ENCODE results near the gene PRCC. TPM values are rescaled to one million over a fixed set of nuclear protein-coding genes. Genes with fewer than 3 reads are reported as not detected.
A peak's percentile ranks its signal among the peaks of the same experiment; 100 is the strongest.

PRCC gene
- total RNA-seq, 2 donors from 2014 or later: 44.5 to 72.1 TPM

DNA sequence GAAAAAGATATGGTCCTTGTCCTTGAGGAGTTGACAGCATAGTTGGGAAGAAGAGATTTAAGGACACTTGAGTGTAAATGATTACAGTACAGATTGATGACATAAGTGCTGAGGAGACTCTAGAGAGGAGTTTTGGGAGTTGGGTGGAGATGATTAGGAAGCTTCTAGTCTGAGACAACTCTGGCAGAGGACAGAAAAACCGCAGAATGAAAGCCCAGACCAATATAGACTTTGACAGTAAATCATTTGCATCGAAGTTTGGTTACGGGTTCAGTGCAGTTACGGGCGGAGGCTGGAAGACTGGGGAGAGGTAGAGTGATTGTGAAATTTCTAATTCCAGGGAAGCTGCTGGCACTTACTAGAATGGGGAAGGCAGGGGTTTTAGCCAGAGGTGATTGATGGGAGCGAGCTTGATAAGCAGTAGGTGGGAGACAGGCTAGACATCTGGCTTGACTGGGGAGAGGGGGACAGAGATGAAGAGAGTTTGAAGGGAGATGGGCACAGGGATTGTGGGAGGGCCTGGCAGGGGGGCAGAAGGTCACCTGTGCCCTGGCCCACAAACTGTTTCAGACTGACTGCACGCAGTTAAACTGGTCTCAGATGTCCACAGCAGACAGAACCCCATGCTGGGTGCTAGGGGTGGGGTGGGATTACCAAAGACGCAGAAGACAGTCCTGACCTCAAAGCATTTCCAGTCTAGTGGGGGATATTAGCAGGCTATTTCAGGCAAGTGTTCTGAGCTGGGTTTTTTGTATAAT is 29.2 kb downstream of the PRCC start:
- Mint-ChIP-seq H3K9me3 (no peaks in the 10 kb centered on the region), H3K36me3 (peaks cover 10 to 19% of the 10 kb centered on the region in 2 donors), H3K27ac (no peak overlapping the region)
- ATAC-seq: no peak
- DNase-seq (ENCODE audit: low spot score in 2 of 2): no peak

DNA sequence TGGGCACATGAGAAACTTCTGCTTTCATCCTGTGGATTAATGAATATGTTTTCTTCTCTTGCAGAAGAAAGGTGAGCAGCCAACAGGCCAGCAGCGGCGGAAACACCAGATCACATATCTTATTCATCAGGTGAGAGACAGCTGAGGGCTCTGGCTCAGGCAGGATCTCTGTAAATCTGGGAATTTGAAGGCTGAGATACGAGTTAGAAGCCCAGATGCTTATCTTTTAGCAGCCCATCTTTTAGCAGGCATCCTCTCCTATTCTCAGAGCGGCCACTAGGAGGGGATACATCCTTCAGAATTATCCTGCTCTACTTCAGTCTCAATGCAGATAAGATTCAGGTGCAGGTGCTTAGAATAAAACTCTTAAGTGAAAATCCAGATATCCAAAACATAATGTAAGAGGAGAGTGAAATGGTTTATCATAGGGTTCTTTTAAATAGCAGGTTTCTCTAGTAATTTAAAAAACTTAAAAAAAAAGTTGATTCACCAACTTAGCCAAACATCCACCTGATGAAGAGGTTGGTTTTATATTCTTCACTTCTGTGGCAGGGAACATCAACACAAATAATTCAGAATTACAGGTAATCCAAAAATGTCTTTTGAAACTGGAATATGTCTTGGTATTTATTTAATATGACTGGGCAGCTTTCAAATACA is 30.0 kb downstream of the PRCC start:
- Mint-ChIP-seq H3K27ac (no peak overlapping the region), H3K9me3 (no peaks in the 10 kb centered on the region), H3K36me3 (peaks cover 10 to 19% of the 10 kb centered on the region in 2 donors)
- DNase-seq (ENCODE audit: low spot score in 2 of 2) (peak in 1 of 2 donors; percentile 62), ATAC-seq (peak; percentile 60 to 74)

DNA sequence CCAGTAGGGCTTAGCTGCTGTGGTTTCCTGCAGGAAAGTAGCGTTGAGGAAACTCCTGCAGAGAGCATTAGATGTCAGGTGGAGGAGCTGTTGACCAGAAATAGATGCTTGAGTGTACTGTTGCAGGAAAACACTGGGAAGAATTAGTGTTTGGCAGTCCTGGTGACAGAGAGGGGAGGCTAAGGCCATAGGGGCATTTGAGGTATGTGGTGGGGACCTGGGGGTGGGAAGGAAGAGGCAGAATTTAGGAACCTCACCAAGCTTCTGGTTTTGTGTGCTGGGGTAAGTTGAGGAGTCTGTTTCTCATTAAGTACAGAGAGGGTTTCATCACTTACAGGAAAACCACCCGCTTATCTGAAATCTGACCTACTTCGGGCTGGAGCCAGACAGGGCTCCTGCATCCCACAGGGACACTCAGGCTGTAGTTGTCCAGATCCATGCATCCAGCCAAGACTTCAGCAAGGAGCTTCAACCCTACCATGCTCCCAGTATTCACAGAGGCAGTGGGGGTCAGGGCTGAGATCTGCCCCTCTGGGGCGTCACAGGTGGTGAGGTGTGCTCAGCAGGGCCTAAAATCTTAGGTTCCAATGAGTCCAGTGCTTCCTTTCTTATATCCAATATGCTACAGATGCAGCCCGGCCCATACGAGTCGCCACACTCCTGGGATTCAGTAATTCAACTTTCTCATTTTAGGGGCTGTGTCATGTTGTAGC is 34.2 kb downstream of the PRCC start:
- ATAC-seq (peak in 1 of 2 donors; percentile 11), DNase-seq (ENCODE audit: low spot score in 2 of 2) (no peak)
- Mint-ChIP-seq H3K9me3 (no peaks in the 10 kb centered on the region), H3K36me3 (peaks cover 1 to 2% of the 10 kb centered on the region in 2 donors), H3K27ac (peak overlapping the region; percentile 77 to 80)

DNA sequence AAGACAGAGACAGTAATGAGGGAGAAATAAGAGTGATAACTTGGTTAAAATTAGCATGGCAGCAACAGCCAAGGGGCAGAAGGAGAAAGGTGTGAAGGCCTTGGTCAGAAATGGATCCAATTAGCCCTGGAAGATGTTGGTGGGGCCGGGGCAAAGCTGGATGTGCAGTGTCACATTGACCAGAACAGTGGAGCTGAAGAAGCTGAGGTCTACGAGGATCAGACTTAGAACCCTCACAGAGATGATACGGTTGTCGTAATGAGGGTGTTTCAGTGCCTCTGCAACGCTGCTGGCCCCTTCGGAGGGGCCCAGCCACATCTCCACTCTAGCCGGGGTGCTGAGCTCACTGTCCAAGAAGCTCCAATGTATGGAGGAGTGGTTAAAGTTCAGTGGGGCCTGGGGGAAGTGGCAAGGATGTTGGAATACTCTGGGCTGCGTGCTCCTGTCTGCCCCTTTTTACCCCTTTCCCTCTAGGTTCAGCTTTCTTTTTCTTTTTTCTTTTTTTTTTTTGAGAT is 35.1 kb downstream of the PRCC start:
- DNase-seq (ENCODE audit: low spot score in 2 of 2): no peak
- ATAC-seq: no peak

DNA sequence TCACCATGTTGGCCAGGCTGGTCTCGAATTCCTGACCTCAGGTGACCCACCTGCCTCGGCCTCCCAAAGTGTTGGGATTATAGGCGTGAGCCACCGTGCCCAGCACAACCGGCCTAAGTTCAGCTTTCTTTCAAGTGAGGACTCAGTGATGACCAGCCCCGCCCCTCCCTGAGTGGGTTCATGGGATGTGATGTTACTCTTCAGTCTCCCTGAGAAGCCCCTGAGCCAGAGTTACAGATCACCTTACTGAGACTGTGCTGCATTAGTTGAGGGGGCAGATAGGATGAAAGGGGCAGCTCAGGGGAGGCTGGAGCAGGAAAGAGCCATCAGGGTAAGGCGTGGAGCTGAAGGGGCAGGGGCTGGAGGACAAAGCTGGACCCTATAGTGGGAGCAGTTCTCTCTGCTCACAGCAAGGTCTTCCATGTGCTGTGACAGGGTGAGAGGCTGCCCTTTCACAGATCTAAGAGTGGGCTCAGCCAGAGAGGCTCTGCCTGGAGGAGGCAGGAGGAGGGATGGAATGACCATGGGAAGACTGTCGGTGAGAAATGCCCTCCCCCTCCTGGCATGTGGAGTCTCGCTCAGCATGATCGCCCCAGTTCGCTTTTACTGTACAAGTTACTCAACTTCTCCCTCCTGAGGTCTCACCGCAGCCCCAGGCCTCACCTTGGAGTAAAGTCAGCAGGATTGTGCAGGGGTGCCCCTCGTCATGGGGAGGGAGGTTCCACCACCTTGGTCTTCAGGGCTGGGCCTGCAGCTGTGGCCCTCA is 35.9 kb downstream of the PRCC start:
- ATAC-seq (no peak), DNase-seq (ENCODE audit: low spot score in 2 of 2) (no peak)
- peak overlapping the region; percentile 75 to 80 for H3K27ac Mint-ChIP-seq
- H3K9me3 Mint-ChIP-seq: no peaks in the 10 kb centered on the region
- peaks cover 15 to 17% of the 10 kb centered on the region in 2 donors for H3K36me3 Mint-ChIP-seq

More for the DNA sequence above, 35.1 kb downstream of the PRCC start:
- peaks cover 9 to 10% of the 10 kb centered on the region in 2 donors for H3K36me3 Mint-ChIP-seq
- H3K27ac Mint-ChIP-seq: peak overlapping the region; percentile 2 to 80
- no peaks in the 10 kb centered on the region for H3K9me3 Mint-ChIP-seq

DNA sequence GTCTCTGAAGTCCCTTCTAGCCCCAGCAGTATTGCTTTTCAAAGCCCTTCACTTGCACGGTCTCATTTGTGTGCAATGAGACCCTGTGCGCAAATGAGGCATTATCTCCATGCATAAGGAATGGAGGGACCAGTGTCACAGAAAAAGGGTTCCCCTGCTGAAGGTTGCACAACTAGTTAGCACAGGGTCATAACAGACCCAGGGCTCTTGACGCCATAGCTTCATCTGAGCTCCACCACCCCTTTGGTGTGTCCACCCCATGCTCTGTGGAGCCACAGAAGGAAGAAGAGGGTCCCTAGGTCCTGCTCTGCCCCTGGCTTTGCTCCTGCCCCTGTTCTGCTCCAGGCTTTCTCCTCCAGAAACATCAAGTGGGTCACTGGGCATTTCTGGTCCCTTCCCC is 36.7 kb downstream of the PRCC start:
- DNase-seq (ENCODE audit: low spot score in 2 of 2) (peak in 1 of 2 donors; percentile 40), ATAC-seq (no peak)
- Mint-ChIP-seq H3K36me3 (peaks cover 15 to 21% of the 10 kb centered on the region in 2 donors), H3K27ac (peak overlapping the region; percentile 45 to 80), H3K9me3 (no peaks in the 10 kb centered on the region)

DNA sequence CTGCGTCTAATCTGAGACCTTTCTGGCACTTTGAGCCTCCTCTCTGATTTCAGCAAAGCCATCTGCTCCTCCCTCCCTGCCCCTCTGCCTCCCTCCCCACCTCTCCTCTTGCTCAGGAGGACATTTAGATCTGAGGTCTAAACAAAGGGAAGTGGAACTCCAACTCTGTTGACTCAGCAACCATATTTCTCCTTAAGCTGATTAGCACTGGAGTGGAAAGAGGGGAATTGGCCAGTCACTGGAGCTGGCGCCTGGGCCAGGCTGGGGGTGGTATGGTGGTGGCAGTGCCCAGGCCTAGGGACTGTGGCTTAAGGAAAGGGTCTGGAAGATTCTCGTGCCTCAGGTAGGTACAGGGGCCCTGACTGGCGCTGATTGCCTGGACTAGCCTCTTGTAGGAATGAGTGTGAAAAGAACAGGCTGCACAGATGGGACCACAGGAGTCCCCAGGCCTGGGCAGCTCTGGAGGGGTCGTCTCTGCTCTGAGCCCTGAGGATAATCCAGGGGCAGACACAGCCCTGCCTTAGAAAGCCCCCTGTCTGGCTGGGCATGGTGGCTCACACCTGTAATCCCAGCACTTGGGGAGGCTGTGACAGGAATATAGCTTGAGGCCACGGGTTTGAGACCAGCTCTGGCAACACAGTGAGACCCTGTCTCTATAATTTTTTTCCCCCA is 37.4 kb downstream of the PRCC start:
- ATAC-seq: no peak
- H3K27ac Mint-ChIP-seq: peak overlapping the region; percentile 4 to 80
- no peaks in the 10 kb centered on the region for H3K9me3 Mint-ChIP-seq
- H3K36me3 Mint-ChIP-seq: peaks cover 15 to 21% of the 10 kb centered on the region in 2 donors
- no peak for DNase-seq (ENCODE audit: low spot score in 2 of 2)

DNA sequence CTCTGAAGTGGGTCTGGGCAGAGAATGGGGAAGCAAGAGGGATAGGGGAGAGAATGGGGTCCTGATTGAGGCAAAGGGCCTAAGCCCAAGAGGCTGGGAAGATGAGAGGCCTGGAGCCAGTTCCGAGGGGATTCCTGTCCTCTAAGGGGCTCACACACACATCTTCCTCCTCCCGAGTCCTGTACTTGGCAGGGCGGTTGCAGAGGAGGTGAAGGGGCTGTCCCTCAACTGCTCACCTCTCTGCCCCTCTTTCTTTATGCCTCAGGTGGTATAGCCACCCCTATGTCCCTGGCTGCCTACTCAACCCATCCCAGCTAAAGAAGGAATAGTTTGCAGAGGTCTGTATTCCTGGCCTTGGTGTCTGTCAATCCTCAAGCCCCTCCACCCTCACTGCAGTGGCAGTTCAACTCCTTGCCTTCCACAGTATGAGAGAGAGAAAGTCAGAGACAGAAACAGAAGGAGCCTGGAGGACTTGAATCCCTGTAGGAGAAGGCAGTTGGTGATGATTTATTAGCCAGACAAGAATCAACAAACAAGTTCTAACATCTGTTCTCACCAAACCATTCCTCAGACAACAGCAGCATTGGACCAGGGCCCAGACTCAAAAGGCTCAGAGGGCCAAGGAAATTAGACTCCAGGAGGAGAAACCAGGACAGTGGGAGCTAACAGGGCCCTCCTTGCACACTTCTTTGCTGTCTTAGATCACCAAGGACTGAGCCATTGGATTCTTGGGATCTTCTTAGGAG is 38.6 kb downstream of the PRCC start:
- Mint-ChIP-seq H3K27ac (peak overlapping the region; percentile 78 to 90), H3K36me3 (peaks cover 16 to 23% of the 10 kb centered on the region in 2 donors), H3K9me3 (no peaks in the 10 kb centered on the region)
- no peak for ATAC-seq
- DNase-seq (ENCODE audit: low spot score in 2 of 2): no peak

DNA sequence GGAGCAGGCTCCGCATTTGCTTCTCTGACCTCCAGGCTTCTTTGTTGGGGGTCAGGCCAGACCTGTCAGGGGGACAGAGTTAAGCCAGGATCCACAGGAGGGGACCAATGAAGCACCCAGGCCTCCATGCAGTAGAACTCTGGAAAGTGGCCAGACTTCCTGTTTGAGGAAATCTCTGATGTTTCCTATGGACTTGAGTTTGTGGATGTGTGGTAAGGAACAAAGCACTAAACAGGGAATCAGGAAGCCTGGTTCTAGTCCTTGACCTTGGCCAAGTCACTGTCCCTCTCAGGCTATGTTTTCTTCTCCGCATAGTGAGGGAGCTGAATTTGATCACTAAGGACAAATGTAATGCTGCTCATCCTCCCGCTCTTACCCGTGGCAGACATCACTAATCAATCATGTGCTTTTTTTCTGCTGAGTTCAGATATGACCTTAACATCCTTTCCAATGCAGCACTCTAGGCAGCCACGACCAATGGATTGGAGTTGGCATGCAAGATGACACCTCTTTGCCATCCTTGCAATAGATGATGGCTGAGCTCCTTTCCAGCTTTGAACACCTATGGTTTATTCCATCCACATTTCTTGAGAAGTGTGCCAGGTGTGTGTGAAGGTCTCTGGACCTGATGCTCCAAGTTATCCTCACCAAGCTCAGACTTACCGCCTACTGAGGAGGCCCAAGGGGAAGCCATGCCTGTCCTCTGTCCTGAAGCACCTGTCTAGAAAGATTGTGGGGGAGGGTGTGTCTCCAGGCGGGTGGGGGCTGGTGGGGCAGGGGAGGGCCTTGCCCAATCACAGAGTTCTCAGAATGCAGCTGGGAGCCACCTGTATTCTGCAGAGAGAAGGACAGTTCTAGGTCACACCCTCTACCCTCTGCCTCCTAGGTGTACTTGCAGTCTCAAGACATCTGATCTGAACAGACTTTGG is 39.4 kb downstream of the PRCC start:
- DNase-seq (ENCODE audit: low spot score in 2 of 2) (no peak), ATAC-seq (peak in 1 of 2 donors; percentile 5)
- Mint-ChIP-seq H3K9me3 (no peaks in the 10 kb centered on the region), H3K36me3 (peaks cover 25 to 31% of the 10 kb centered on the region in 2 donors), H3K27ac (peak overlapping the region; percentile 78 to 92)

DNA sequence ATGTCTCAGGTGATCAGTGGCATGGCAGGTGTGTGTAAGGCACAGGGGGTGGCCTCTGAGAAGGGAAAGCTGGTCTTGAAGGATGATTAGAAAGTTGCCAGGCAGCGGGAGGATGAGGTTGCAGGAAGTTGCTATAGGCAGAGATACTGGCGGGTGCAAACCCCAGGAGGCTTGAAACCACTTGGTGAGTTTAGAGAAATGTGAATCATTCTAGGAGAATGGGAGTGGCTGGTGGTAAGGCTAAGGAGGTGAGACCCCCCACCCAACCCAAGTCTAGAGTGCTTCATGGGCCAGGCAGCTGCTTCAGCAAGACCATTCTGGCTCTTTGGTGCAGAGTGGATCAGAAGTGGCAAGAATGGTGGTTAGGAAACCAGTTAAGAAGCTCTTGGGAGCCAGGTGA is 40.3 kb downstream of the PRCC start:
- ATAC-seq: peak; percentile 73 to 82
- H3K36me3 Mint-ChIP-seq: peaks cover 33 to 40% of the 10 kb centered on the region in 2 donors
- peak in 1 of 2 donors; percentile 33 for DNase-seq (ENCODE audit: low spot score in 2 of 2)
- no peaks in the 10 kb centered on the region for H3K9me3 Mint-ChIP-seq
- peak overlapping the region; percentile 78 to 92 for H3K27ac Mint-ChIP-seq

DNA sequence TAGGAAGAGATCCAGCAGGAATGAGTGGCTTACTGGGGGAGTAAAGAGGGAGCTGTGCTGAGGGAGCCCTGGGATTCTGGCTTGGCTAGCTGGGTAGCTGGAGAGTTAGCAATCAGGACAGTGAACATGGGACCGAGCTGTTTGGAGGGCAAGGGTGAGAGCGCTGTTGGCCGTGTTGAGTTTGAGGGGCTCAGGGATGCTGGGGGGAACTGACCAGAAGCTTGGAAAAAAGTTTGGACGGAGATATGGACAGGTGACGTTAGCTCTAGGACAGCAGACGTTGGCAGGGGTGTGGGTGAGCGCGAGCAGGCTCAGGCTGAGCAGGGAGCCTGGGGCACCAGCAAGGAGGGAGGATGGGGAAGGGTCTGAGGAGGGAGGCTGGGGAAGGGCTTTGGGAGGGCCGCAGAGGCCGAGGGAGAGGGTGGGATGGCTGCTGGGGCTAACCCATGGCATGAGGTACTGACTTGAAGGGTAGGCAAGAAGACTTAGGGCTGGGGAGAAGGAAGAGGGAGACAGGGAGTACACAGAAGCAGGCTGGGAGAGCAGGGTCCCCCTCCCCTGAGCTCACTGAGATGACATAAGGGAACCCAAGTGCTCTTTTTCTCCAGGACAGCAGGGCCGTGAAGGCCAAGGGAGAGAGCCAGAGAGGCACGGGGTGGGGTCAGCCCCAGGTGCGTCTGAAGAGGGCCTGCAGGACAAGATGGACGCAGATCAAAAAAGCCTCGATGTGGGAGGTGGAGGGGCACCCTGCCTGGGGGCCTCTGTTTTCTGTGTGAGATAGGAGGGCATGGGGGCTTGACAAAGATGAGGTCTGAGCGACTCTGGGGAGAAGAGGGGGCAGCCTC is 41.1 kb downstream of the PRCC start:
- ATAC-seq: peak in 1 of 2 donors; percentile 2
- Mint-ChIP-seq H3K36me3 (peaks cover 41 to 47% of the 10 kb centered on the region in 2 donors), H3K9me3 (no peaks in the 10 kb centered on the region), H3K27ac (peak overlapping the region; percentile 78 to 92)
- DNase-seq (ENCODE audit: low spot score in 2 of 2): no peak

DNA sequence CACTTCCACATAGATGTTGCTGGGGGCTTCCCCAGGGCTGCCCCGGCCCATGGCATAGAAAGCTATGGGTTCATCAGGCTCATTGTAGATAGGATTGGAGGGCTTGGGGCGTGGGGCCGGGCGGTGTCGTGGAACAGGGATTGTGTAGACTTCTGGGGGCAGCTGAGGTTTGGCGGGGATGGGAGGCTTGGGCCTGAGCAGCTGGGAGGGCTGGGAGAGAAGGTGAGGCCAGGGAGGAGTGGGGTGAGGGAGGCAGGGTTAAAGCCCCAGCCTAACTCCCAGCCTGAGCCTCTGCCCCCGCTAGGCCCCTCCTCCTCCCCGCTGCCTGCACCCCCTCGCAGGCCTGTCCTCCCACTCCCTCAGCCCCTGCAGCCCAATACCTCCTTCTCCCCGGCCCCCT is 41.9 kb downstream of the PRCC start:
- ATAC-seq (no peak), DNase-seq (ENCODE audit: low spot score in 2 of 2) (peak in 1 of 2 donors; percentile 50)
- Mint-ChIP-seq H3K9me3 (no peaks in the 10 kb centered on the region), H3K27ac (peak overlapping the region; percentile 56 to 78), H3K36me3 (peaks cover 50 to 56% of the 10 kb centered on the region in 2 donors)

DNA sequence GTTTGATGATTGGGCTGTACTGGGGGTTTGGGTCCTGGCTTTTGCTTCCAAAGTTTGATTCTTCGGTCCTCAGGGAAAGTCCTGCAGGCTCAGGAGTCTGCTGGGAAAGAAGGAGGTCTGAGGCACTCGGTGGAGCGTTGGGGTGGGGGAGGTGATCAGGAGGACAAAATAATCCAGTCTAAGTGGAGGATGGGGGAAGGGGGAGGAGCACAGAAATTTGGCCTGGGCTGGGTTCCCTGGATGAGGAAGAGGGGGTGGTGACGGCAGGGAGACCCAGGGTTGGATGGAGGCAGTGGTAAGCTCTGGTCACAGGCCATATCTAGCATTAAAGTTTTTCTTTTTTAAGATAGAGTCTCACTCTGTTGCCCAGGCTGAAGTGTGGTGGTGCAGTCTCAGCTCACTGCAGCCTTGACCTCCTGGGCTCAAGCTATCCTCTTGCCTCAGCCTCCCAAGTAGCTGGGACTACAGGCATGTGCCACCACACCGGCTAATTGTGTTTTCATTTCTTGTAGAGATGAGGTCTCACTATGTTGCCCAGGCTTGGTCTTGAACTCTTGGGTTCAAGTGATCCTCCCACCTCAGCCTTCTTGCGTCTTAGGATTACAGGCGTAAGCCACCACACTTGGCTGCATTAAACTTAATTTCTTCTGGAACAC is 42.5 kb downstream of the PRCC start:
- DNase-seq (ENCODE audit: low spot score in 2 of 2) (peak in 1 of 2 donors; percentile 25), ATAC-seq (no peak)
- H3K9me3 Mint-ChIP-seq: no peaks in the 10 kb centered on the region
- peak overlapping the region; percentile 53 to 78 for H3K27ac Mint-ChIP-seq
- peaks cover 55 to 62% of the 10 kb centered on the region in 2 donors for H3K36me3 Mint-ChIP-seq
